ENCODE results near the gene OTOP2.

DNA sequence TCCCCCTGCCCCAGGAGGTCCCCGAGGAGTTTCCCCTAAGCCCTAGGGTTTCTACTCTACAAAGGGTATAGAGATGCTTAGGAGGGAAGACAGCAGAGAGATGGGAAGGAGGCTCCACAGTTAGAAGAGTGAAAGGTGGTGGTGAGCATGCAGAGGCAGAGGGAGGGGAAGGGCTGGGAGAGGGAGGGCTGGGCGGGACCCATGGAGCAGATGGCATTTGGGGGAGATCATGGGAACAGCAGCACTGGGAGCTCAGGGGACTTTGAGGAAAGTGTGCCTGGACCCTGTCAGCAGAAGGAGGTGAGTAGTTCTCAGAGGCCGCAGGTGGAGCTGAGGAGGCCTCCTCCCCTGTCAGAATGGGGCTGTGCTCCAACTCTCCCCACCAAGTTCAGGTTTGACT is 11.0 kb downstream of the OTOP2 start:
- TF ChIP-seq ZFP36 (IDR thresholded peaks at IDR 0.05; ENCODE audit: low read depth, low read length, partially characterized antibody) (no peak), SMARCC2 (IDR thresholded peaks at IDR 0.05; ENCODE audit: low read depth) (no peak), ZFX (CRISPR knock-in tag; IDR thresholded peaks at IDR 0.05) (no peak), CBX2 (IDR thresholded peaks at IDR 0.05; ENCODE audit: insufficient read depth, low read length, poor library complexity, severe bottlenecking) (no peak), POLR2A (conservative IDR thresholded peaks at IDR 0.05) (no peak)
- TF ChIP-seq, protein P1, sequence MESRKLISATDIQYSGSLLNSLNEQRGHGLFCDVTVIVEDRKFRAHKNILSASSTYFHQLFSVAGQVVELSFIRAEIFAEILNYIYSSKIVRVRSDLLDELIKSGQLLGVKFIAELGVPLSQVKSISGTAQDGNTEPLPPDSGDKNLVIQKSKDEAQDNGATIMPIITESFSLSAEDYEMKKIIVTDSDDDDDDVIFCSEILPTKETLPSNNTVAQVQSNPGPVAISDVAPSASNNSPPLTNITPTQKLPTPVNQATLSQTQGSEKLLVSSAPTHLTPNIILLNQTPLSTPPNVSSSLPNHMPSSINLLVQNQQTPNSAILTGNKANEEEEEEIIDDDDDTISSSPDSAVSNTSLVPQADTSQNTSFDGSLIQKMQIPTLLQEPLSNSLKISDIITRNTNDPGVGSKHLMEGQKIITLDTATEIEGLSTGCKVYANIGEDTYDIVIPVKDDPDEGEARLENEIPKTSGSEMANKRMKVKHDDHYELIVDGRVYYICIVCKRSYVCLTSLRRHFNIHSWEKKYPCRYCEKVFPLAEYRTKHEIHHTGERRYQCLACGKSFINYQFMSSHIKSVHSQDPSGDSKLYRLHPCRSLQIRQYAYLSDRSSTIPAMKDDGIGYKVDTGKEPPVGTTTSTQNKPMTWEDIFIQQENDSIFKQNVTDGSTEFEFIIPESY (CRISPR knock-in tag; IDR thresholded peaks at IDR 0.05): no peak
